Endothelial cell of umbilical vein (primary cell): ENCODE measurements around the gene KBTBD4. TPM values are rescaled to one million over a fixed set of nuclear protein-coding genes. Genes with fewer than 3 reads are reported as not detected.

ENCODE experiments used
- BruUV-seq: library from RNA; stranded (reverse); fragments of 400-500 nt; replicated peaks from 2 replicates; lab custom pipeline; 2021; lab: Mats Ljungman, UMichigan
- CTCF ChIA-PET: fragments of 300-600, 350-600 bp; sonication (Branson Sonifier 250); formaldehyde crosslinking; loops from one replicate; lab custom pipeline; 2021; ENCODE audit warnings: antibody characterized with exemption, inconsistent platforms; lab: Charles Lee
- POLR2A ChIA-PET: fragments of 300-600, 350-600 bp; sonication (Branson Sonifier 250); formaldehyde crosslinking; loops from one replicate; lab custom pipeline; 2021; ENCODE audit warnings: antibody characterized with exemption, inconsistent platforms; lab: Charles Lee
- DNase-seq: peaks from one replicate; pipeline ENCODE4 v3.0.0-alpha.2; 2011; ENCODE audit warnings: low read depth, low spot score
- FAIRE-seq: peaks from 2 replicates; lab custom pipeline; 2011; peaks lifted over from hg19 to GRCh38; lab: Jason Lieb, UNC
- H2AFZ ChIP-seq: 2 replicates; pipeline ENCODE4 v1.6.0; 2012; ENCODE audit warnings: low read depth, low read length, control low read depth, inconsistent platforms
- H3K27ac ChIP-seq: 2 replicates; pipeline ENCODE4 v1.5.1; 2011; ENCODE audit warnings: low read depth, mild to moderate bottlenecking, control low read depth, low read length, moderate library complexity; ENCODE audit not compliant: insufficient read depth
- H3K27me3 ChIP-seq, 2 experiments: 2 replicates each; pipeline versions ENCODE4 v1.6.0 to v1.6.1; 2011; ENCODE audit warnings: low read length in 2 of 2, mixed read lengths in 1 of 2; ENCODE audit not compliant: control insufficient read depth in 2 of 2, insufficient read depth in 2 of 2
- H3K36me3 ChIP-seq, 2 experiments: 2 replicates in 1 of 2; 3 replicates in 1 of 2; pipeline ENCODE4 v1.5.1; 2011; ENCODE audit warnings: low read length in 2 of 2, mild to moderate bottlenecking in 1 of 2, moderate library complexity in 1 of 2; ENCODE audit not compliant: control insufficient read depth in 2 of 2, insufficient read depth in 2 of 2; ENCODE audit errors: extremely low read depth in 1 of 2
- H3K4me1 ChIP-seq: 3 replicates; pipeline ENCODE4 v1.5.1; 2011; ENCODE audit warnings: mild to moderate bottlenecking, low read length; ENCODE audit not compliant: control insufficient read depth, insufficient read depth; ENCODE audit errors: extremely low read depth
- H3K4me2 ChIP-seq: 2 replicates; pipeline ENCODE4 v1.6.1; 2011; ENCODE audit warnings: low read length, control low read depth, mixed read lengths; ENCODE audit not compliant: insufficient read depth
- H3K4me3 ChIP-seq, 3 experiments: fragments of 200-600 bp in 1 of 3; sonication (generic), shearing (Covaris generic) in 1 of 3; replicated peaks in 1 of 3; 2 replicates each; pipeline ENCODE4 v1.5.1; 2011 to 2016; ENCODE audit warnings: control low read depth in 3 of 3, low read length in 3 of 3, mild to moderate bottlenecking in 2 of 3, inconsistent platforms in 1 of 3, low read depth in 1 of 3, moderate library complexity in 1 of 3; ENCODE audit not compliant: insufficient read depth in 1 of 3
- H3K79me2 ChIP-seq: 2 replicates; pipeline ENCODE4 v1.6.0; 2012; ENCODE audit warnings: low read length, inconsistent platforms; ENCODE audit not compliant: control insufficient read depth, insufficient read depth
- H3K9ac ChIP-seq: replicated peaks from 2 replicates; pipeline ENCODE3; 2011; ENCODE audit warnings: low read length, control low read depth; ENCODE audit not compliant: insufficient read depth; ENCODE audit errors: extremely low read depth
- H3K9me1 ChIP-seq: replicated peaks from 3 replicates; pipeline ENCODE4 v1.6.0; 2011; ENCODE audit warnings: mild to moderate bottlenecking, low read length; ENCODE audit not compliant: control insufficient read depth, insufficient read depth; ENCODE audit errors: extremely low read depth
- H3K9me3 ChIP-seq: replicated peaks from 2 replicates; pipeline ENCODE4 v1.5.1; 2012; ENCODE audit warnings: low read length, inconsistent platforms; ENCODE audit not compliant: control insufficient read depth, insufficient read depth
- H4K20me1 ChIP-seq: replicated peaks from 2 replicates; pipeline ENCODE3; 2011; ENCODE audit warnings: mild to moderate bottlenecking, low read length; ENCODE audit not compliant: control insufficient read depth, insufficient read depth; ENCODE audit errors: extremely low read depth
- CTCF ChIP-seq, 2 donors: IDR thresholded peaks; 1 replicate in 1 of 2; 2 replicates in 1 of 2; pipeline ENCODE4 v1.5.1; 2011; ENCODE audit warnings: low read length in 2 of 2, mild to moderate bottlenecking in 2 of 2, moderate library complexity in 2 of 2, control low read depth in 1 of 2, inconsistent platforms in 1 of 2, low read depth in 1 of 2; ENCODE audit not compliant: insufficient read depth in 1 of 2; ENCODE audit errors: extremely low read depth in 1 of 2
- EZH2 ChIP-seq: IDR thresholded peaks from 2 replicates; pipeline ENCODE4 v1.6.1; 2012; ENCODE audit warnings: borderline replicate concordance, low read depth, mild to moderate bottlenecking, moderate library complexity, low read length, inconsistent platforms; ENCODE audit not compliant: severe bottlenecking
- FOS ChIP-seq: IDR thresholded peaks from 2 replicates; pipeline ENCODE4 v1.6.1; 2011; ENCODE audit warnings: mild to moderate bottlenecking, low read length, moderate library complexity, borderline replicate concordance; ENCODE audit not compliant: insufficient read depth
- GATA2 ChIP-seq: IDR thresholded peaks from 2 replicates; pipeline ENCODE4 v1.7.0; 2011; ENCODE audit warnings: low read depth, mild to moderate bottlenecking, moderate library complexity, mixed read lengths, low read length; ENCODE audit not compliant: insufficient read length, insufficient read depth
- JUN ChIP-seq: IDR thresholded peaks from 2 replicates; pipeline ENCODE4 v1.6.1; 2011; ENCODE audit warnings: borderline replicate concordance, low read depth; ENCODE audit not compliant: insufficient read length, insufficient read depth
- MAX ChIP-seq: IDR thresholded peaks from 2 replicates; pipeline ENCODE4 v1.6.1; 2011; ENCODE audit not compliant: insufficient read depth, insufficient read length
- MYC ChIP-seq: IDR thresholded peaks from one replicate; pipeline ENCODE4 v1.6.1; 2011; ENCODE audit warnings: mild to moderate bottlenecking, low read depth, low read length
- POLR2A ChIP-seq: IDR thresholded peaks from 2 replicates; pipeline ENCODE4 v1.6.1; 2012; ENCODE audit warnings: low read depth, mild to moderate bottlenecking, control low read depth, low read length
- POLR2AphosphoS5 ChIP-seq: IDR thresholded peaks from 2 replicates; pipeline ENCODE4 v1.6.1; 2012; ENCODE audit warnings: low read depth, mild to moderate bottlenecking, control low read depth, low read length, moderate library complexity; ENCODE audit not compliant: insufficient read depth
- dilution Hi-C: fragments of 300-500 bp; cut with MboI; formaldehyde crosslinking; loops from one replicate; pipeline ENCODE4 v1.15.0; 2019; ENCODE audit warnings: low sequenced_read_pairs; ENCODE audit not compliant: extremely low pct_ligation_motif_present
- intact Hi-C: fragments of 100-400 bp; cut with micrococcal nuclease; formaldehyde crosslinking; loops from one replicate; pipeline ENCODE4 v1.10.0; 2022
- polyA plus RNA-seq, 4 experiments: library from polyadenylated mRNA; depleted of rRNA in 3 of 4; stranded (reverse) in 3 of 4; unstranded in 1 of 4; fragments of >200 nt; gene quantifications; 2 replicates each; pipeline versions ENCODE4 v1.2.1 to v1.2.3, GENCODE V29; 2011 to 2012; ENCODE audit warnings: missing spikeins in 1 of 4
- total RNA-seq: library from RNA; stranded (reverse); gene quantifications from 2 replicates; pipeline ENCODE4 v1.2.3, GENCODE V29; 2021

The KBTBD4 gene
- total and polyA plus RNA-seq, 2 donors (not counting 3 experiments of a cell fraction or from before 2014, with no cell fraction given) = 16.3 to 23.2 TPM

- ChIA-PET CTCF (interaction anchor here (2.4 kb wide), 1 partner anchor 8 kb away, joined by 12 read pairs; no protein-coding TSS in a partner anchor), POLR2A (no interaction called here)
- Histone ChIP-seq H2AFZ (no peak overlapping the region), H3K9me1 (no peaks in the 10 kb centered on the region), H3K9ac (no peak overlapping the region), H3K4me3 (no peak overlapping the region), H3K4me2 (no peak overlapping the region), H4K20me1 (no peaks in the 10 kb centered on the region), H3K79me2 (no peaks in the 10 kb centered on the region), H3K4me1 (no peaks in the 10 kb centered on the region), H3K36me3 (no peaks in the 10 kb centered on the region), H3K27ac (no peak overlapping the region), H3K27me3 (no peaks in the 10 kb centered on the region), H3K9me3 (no peaks in the 10 kb centered on the region)
- DNase-seq = no peak
- TF ChIP-seq POLR2A = no peak
- TF ChIP-seq JUN = no peak
- TF ChIP-seq CTCF (IDR thresholded peaks at IDR 0.05; ENCODE audit: extremely low read depth in 1 of 2, insufficient read depth in 1 of 2, low read depth in 1 of 2, low read length in 2 of 2) = no peak
- no peak for TF ChIP-seq MYC
- TF ChIP-seq MAX = no peak
- TF ChIP-seq FOS = no peak
- TF ChIP-seq EZH2 = no peak
- no peak for TF ChIP-seq GATA2
- no peak for TF ChIP-seq POLR2AphosphoS5
- dilution Hi-C loops = no loop called here
- intact Hi-C loops = no loop called here
- BruUV-seq = no TSS peak
- FAIRE-seq = no peak
Measured at GRCh38 chr11:47615249-47615648, 36.5 kb upstream of the KBTBD4 start.
